HUES6 (cell line): ENCODE results near the gene ACADS.

Experiments
- H3K27ac ChIP-seq: 2 replicates; pipeline ENCODE4 v1.7.0; 2013; ENCODE audit warnings: low read depth, mild to moderate bottlenecking, low read length, inconsistent platforms
- H3K27me3 ChIP-seq: 2 replicates; pipeline ENCODE4 v1.6.1; 2013; ENCODE audit warnings: low read length; ENCODE audit not compliant: control insufficient read depth, insufficient read depth
- H3K36me3 ChIP-seq: 2 replicates; pipeline ENCODE4 v1.6.1; 2013; ENCODE audit warnings: low read length; ENCODE audit not compliant: control insufficient read depth, insufficient read depth
- H3K4me1 ChIP-seq: 2 replicates; pipeline ENCODE4 v1.6.1; 2013; ENCODE audit warnings: low read length; ENCODE audit not compliant: control insufficient read depth, insufficient read depth
- H3K4me3 ChIP-seq: 2 replicates; pipeline ENCODE4 v1.5.1; 2013; ENCODE audit warnings: low read depth, low read length
- H3K9ac ChIP-seq: one replicate; pipeline ENCODE4 v1.6.1; 2013; ENCODE audit warnings: mild to moderate bottlenecking, low read length
- H3K9me3 ChIP-seq: 2 replicates; pipeline ENCODE4 v1.6.1; 2013; ENCODE audit warnings: low read depth, low read length; ENCODE audit not compliant: control insufficient read depth, insufficient read depth

ACADS gene

GRCh38 chr12:120741476-120742421 lies 16.1 kb downstream of the ACADS start:
- no peaks in the 10 kb centered on the region for H3K27me3 ChIP-seq
- no peaks in the 10 kb centered on the region for H3K36me3 ChIP-seq
- H3K4me1 ChIP-seq, result no peaks in the 10 kb centered on the region
- H3K9ac ChIP-seq, result no peak overlapping the region
- H3K9me3 ChIP-seq, result no peaks in the 10 kb centered on the region
- H3K27ac ChIP-seq, result 0 out of 2 replicates have a peak overlapping the region, but pooled peaks have one; percentile 15
- no peak overlapping the region for H3K4me3 ChIP-seq

GRCh38 chr12:120744922-120745493 lies 19.4 kb downstream of the ACADS start:
- H3K4me3 ChIP-seq, result no peak overlapping the region

GRCh38 chr12:120748242-120748641 lies 22.6 kb downstream of the ACADS start:
- H3K9me3 ChIP-seq, result no peaks in the 10 kb centered on the region
- no peaks in the 10 kb centered on the region for H3K36me3 ChIP-seq
- no peak overlapping the region for H3K9ac ChIP-seq
- H3K4me3 ChIP-seq, result no peak overlapping the region
- no peaks in the 10 kb centered on the region for H3K27me3 ChIP-seq
- no peaks in the 10 kb centered on the region for H3K4me1 ChIP-seq
- no peak overlapping the region for H3K27ac ChIP-seq

More at GRCh38 chr12:120744922-120745493, 19.4 kb downstream of the ACADS start:
- Histone ChIP-seq H3K27me3 (no peaks in the 10 kb centered on the region), H3K4me1 (no peaks in the 10 kb centered on the region), H3K9me3 (no peaks in the 10 kb centered on the region), H3K36me3 (no peaks in the 10 kb centered on the region), H3K27ac (no peak overlapping the region), H3K9ac (no peak overlapping the region)

- H3K36me3 ChIP-seq, result no peaks in the 10 kb centered on the region
- no peaks in the 10 kb centered on the region for H3K4me1 ChIP-seq
- H3K27ac ChIP-seq, result no peak overlapping the region
- H3K27me3 ChIP-seq, result no peaks in the 10 kb centered on the region
- H3K4me3 ChIP-seq, result no peak overlapping the region
- no peak overlapping the region for H3K9ac ChIP-seq
- H3K9me3 ChIP-seq, result no peaks in the 10 kb centered on the region
These were observed 23.6 kb downstream of the ACADS start for GRCh38 chr12:120749256-120749655.

GRCh38 chr12:120750806-120751205 lies 25.2 kb downstream of the ACADS start:
- Histone ChIP-seq H3K27ac (no peak overlapping the region), H3K4me1 (no peaks in the 10 kb centered on the region), H3K9me3 (no peaks in the 10 kb centered on the region), H3K36me3 (no peaks in the 10 kb centered on the region), H3K9ac (no peak overlapping the region), H3K4me3 (no peak overlapping the region), H3K27me3 (no peaks in the 10 kb centered on the region)

GRCh38 chr12:120751389-120751788 lies 25.8 kb downstream of the ACADS start:
- H3K27me3 ChIP-seq, result no peaks in the 10 kb centered on the region
- no peak overlapping the region for H3K4me3 ChIP-seq
- H3K27ac ChIP-seq, result no peak overlapping the region
- H3K4me1 ChIP-seq, result no peaks in the 10 kb centered on the region
- no peaks in the 10 kb centered on the region for H3K9me3 ChIP-seq
- no peaks in the 10 kb centered on the region for H3K36me3 ChIP-seq
- H3K9ac ChIP-seq, result no peak overlapping the region

GRCh38 chr12:120754792-120755191 lies 29.2 kb downstream of the ACADS start:
- peaks cover 8% of the 10 kb centered on the region; the same call in 1 of the 2 replicates for H3K4me1 ChIP-seq
- H3K27me3 ChIP-seq, result no peaks in the 10 kb centered on the region
- no peak overlapping the region for H3K27ac ChIP-seq
- no peak overlapping the region for H3K9ac ChIP-seq
- H3K4me3 ChIP-seq, result no peak overlapping the region
- no peaks in the 10 kb centered on the region for H3K36me3 ChIP-seq
- H3K9me3 ChIP-seq, result no peaks in the 10 kb centered on the region

- Histone ChIP-seq H3K27ac (no peak overlapping the region), H3K9ac (no peak overlapping the region), H3K4me1 (peaks cover 9% of the 10 kb centered on the region; the same call in 1 of the 2 replicates), H3K27me3 (no peaks in the 10 kb centered on the region), H3K4me3 (no peak overlapping the region), H3K36me3 (no peaks in the 10 kb centered on the region), H3K9me3 (no peaks in the 10 kb centered on the region)
These were observed 29.6 kb downstream of the ACADS start for GRCh38 chr12:120755269-120755668.

- H3K4me1 ChIP-seq, result peaks cover 9% of the 10 kb centered on the region; the same call in 1 of the 2 replicates
- H3K9me3 ChIP-seq, result no peaks in the 10 kb centered on the region
- no peaks in the 10 kb centered on the region for H3K27me3 ChIP-seq
- no peak overlapping the region for H3K27ac ChIP-seq
- H3K36me3 ChIP-seq, result peaks cover 6% of the 10 kb centered on the region; the same call in 1 of the 2 replicates
- H3K9ac ChIP-seq, result no peak overlapping the region
- H3K4me3 ChIP-seq, result no peak overlapping the region
These were observed 31.7 kb downstream of the ACADS start for GRCh38 chr12:120757226-120757742.

- H3K4me1 ChIP-seq, result peaks cover 9% of the 10 kb centered on the region; the same call in 1 of the 2 replicates
- no peak overlapping the region for H3K4me3 ChIP-seq
- no peaks in the 10 kb centered on the region for H3K27me3 ChIP-seq
- H3K9me3 ChIP-seq, result no peaks in the 10 kb centered on the region
- H3K9ac ChIP-seq, result no peak overlapping the region
- H3K36me3 ChIP-seq, result peaks cover 9% of the 10 kb centered on the region; the same call in 1 of the 2 replicates
- no peak overlapping the region for H3K27ac ChIP-seq
These were observed 32.3 kb downstream of the ACADS start for GRCh38 chr12:120757949-120758348.
